ENCODE measurements around the gene ESAM.

The ESAM gene

GRCh38 chr11:124751741-124752470 is 10.2 kb downstream of the ESAM start, which contains the start of gene VSIG2:
Gene VSIG2 (minus strand): TSS chr11:124752255. CDS start chr11:124752137, 118 bp downstream.
- no peak for DNase-seq

GRCh38 chr11:124751391-124751740 is 10.7 kb downstream of the ESAM start:
- no peak for DNase-seq

- no peak for DNase-seq
Observed at GRCh38 chr11:124749912-124750311, 12.2 kb downstream of the ESAM start.

GRCh38 chr11:124748481-124749343 is 13.4 kb downstream of the ESAM start:
- no peak for DNase-seq

- DNase-seq, result no peak
Observed at GRCh38 chr11:124748100-124748418, 14.0 kb downstream of the ESAM start.

GRCh38 chr11:124747406-124748099 is 14.5 kb downstream of the ESAM start:
- DNase-seq, result no peak

- DNase-seq, result peak; percentile 77
Observed at GRCh38 chr11:124746621-124747243, 15.4 kb downstream of the ESAM start.

GRCh38 chr11:124745835-124746620 is 16.1 kb downstream of the ESAM start:
- no peak for DNase-seq

GRCh38 chr11:124745270-124745834 is 16.7 kb downstream of the ESAM start:
- DNase-seq, result no peak

- DNase-seq, result no peak
Observed at GRCh38 chr11:124743050-124743449, 19.0 kb downstream of the ESAM start.

GRCh38 chr11:124742555-124742954 is 19.5 kb downstream of the ESAM start:
- no peak for DNase-seq

- peak; percentile 44 for DNase-seq
Observed at GRCh38 chr11:124740277-124740882, 21.7 kb downstream of the ESAM start.

GRCh38 chr11:124739479-124740276 is 22.4 kb downstream of the ESAM start, which contains the start of gene NRGN:
Gene NRGN (plus strand): TSS chr11:124739942. CDS start chr11:124740085, 143 bp downstream.
- peak; percentile 70 for DNase-seq

- no peak for DNase-seq
Observed at GRCh38 chr11:124738713-124739478, 23.2 kb downstream of the ESAM start.

- no peak for DNase-seq
Observed at GRCh38 chr11:124737638-124738305, 24.3 kb downstream of the ESAM start.

- no peak for DNase-seq
Observed at GRCh38 chr11:124736736-124737135, 25.4 kb downstream of the ESAM start.

- no peak for DNase-seq
Observed at GRCh38 chr11:124732230-124732629, 29.9 kb downstream of the ESAM start.

GRCh38 chr11:124729571-124729970 is 32.5 kb downstream of the ESAM start:
- no peak for DNase-seq

- DNase-seq, result no peak
Observed at GRCh38 chr11:124728134-124728533, 34.0 kb downstream of the ESAM start.
